Measurements from ENCODE around the gene SLC35E2B. TPM values are rescaled to one million over a fixed set of nuclear protein-coding genes. Genes with fewer than 3 reads are reported as not detected.
"Not testable (repeated sequence)": the region's sequence is repeated elsewhere in the genome, so short reads cannot be mapped to it uniquely, and the experiment has no call there.

The SLC35E2B gene
- total RNA-seq, 1 donor from 2014 or later = 61.6 TPM

DNA sequence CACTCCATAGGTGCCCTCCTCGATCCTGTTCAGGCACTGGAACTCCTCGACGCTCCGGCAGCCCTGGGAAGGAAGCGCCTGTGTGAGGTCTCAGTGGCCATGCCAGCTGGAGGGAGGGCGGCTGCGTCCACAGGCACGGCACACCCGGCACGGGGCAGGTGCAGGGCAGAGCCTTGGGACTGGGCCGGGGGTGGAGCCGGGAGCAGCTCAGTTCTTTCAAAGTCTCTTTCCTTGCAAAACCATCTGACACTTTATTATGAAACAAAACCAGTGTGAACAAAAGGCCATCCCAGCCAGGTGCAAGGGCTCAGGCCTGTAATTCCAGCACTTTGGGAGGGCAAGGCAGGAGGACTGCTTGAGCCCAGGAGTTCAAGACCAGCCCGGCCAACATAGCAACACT lies 54.1 kb downstream of the SLC35E2B start:
- DNase-seq = not testable (repeated sequence)

- DNase-seq = not testable (repeated sequence)
Measured at GRCh38 chr1:1637479-1637875, 55.1 kb downstream of the SLC35E2B start.

DNA sequence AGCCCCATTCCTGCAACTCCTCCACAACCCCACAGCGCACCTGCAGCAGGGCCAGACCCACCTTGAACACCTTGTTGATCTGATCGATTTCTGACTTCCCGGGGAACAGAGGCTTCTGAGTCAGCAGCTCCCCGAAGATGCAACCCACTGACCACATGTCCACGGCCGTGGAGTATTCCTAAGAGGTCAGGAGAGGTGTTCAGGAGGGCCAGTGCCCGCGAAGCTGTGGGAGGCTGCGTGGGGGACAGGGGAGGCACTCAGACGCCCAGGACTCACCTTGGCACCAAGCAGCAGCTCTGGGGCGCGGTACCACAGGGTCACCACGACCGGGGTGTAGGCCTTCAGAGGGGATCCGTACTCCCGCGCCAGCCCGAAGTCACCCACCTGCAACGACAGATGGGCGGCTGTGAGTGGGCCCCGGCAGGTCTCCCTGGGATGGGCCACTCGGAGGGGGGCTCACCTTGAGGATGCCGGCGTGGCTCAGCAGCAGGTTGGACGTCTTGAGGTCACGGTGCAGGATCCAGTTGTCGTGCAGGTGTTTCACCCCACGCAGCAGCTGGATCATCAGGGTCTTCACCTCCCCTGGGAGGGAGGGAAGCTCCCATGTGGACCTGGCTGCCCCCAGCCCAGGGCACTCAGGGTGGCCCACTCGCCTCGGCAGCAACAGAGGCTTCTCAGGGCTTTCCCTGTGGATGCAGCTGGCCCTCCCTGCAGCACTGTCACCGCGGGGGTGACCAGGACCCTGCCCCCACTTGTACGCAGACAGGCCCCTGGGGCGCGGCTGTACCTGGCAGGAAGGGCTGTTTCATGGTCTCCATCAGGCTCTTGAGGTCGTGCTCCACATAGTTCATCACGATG lies 55.7 kb downstream of the SLC35E2B start:
- not testable (repeated sequence) for DNase-seq

GRCh38 chr1:1634613-1635012 lies 58.0 kb downstream of the SLC35E2B start:
- DNase-seq = not testable (repeated sequence)

DNA sequence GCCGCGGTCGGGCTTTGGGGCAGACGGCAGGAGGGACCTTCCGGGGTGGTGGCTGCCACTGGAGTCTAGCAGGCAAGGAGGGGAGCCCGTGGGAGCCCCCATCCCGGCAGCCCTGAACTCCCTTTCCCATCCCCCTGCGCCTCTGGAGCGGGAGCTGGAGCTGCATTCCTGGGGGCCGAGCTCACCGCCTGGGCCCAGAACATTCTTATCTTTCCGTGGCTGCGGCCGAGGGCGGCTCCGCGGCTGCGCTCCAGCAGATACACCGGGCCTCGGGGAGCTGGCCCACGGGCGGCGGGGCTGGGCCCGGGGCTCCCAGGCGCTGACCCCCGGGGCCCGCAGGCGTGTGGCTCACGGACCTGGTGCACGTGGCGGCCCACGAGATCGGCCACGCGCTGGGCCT lies 59.2 kb downstream of the SLC35E2B start:
- DNase-seq = not testable (repeated sequence)

- DNase-seq = no peak
Measured at GRCh38 chr1:1631782-1632420, 60.7 kb downstream of the SLC35E2B start, which contains the start of gene MMP23B. TSS of gene MMP23B (plus strand) at chr1:1632173. CDS start at chr1:1632219, 46 bp downstream.

DNA sequence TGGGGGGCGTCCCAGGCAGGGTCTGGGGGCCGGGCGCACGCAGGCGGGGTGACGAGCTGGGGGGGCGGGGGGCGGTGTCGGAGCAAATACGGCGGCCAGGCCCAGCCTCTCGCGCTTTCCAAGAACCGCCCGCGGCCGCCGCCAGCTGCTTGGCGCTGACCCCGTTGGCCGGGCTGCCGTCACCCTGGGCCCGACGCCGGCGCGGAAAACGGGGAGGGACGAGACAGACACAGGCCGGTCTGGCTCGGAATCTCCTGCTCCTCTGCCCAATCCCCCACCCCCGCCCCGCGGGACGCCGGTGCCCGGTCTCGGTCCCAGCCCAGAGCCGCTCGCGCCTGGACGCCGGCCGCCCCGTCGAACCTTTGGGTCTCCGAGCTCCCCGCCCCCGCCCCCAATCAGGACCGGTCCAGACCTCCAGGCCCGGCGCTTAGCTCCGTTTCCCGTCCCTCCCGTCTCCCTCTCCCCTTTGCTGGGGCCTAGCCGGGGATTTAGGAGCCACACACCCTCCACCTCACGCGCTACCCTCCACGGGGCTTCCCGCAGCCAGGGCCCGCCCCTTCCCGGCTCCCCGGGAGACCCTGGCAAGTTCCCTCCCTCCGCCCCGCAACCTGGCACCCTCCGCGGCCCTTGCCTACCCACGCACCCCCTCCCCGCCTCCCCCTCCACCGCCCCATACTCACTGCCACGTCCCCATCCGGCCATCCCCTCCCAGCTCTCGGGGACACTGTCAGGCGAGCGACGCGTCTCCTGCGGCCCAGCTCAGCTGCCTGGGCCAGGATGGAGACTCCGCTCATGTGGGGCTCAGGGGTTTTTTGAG lies 61.4 kb downstream of the SLC35E2B start:
- no peak for DNase-seq

GRCh38 chr1:1630191-1630964 lies 62.2 kb downstream of the SLC35E2B start:
- DNase-seq = peak; percentile 49

DNA sequence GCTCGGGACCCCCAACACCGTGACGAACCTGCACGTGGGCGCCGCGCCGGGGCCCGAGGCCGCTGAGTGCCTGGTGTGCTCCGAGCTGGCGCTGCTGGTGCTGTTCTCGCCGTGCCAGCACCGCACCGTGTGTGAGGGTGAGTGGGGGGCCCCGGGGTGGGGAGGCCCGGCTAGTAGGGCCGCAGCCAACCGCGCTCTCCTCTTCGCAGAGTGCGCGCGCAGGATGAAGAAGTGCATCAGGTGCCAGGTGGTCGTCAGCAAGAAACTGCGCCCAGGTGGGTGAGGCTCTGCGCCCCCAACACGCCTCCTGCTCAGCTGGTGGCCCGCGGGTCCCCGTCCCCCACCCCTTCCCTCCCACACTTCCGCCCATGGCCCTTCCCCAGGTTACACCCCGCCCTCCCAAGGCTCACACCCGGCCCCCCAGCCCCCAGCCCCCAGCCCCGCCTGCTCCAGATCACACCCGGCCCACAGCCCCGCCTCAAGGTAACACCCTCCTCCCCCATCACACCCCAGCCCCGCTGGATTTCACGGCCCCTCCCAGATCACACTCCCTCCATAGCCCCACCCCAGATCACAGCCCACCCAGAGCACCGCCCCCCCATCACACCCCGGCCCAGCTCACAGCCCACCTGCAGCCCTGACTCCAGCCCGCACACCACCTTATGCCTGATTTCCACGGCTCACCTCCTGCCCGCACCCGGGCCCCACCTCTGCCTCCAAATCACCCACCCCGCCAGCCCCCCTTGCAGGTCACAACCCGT lies 63.0 kb downstream of the SLC35E2B start:
- DNase-seq = no peak

- DNase-seq = no peak
Measured at GRCh38 chr1:1628754-1629429, 63.7 kb downstream of the SLC35E2B start.

DNA sequence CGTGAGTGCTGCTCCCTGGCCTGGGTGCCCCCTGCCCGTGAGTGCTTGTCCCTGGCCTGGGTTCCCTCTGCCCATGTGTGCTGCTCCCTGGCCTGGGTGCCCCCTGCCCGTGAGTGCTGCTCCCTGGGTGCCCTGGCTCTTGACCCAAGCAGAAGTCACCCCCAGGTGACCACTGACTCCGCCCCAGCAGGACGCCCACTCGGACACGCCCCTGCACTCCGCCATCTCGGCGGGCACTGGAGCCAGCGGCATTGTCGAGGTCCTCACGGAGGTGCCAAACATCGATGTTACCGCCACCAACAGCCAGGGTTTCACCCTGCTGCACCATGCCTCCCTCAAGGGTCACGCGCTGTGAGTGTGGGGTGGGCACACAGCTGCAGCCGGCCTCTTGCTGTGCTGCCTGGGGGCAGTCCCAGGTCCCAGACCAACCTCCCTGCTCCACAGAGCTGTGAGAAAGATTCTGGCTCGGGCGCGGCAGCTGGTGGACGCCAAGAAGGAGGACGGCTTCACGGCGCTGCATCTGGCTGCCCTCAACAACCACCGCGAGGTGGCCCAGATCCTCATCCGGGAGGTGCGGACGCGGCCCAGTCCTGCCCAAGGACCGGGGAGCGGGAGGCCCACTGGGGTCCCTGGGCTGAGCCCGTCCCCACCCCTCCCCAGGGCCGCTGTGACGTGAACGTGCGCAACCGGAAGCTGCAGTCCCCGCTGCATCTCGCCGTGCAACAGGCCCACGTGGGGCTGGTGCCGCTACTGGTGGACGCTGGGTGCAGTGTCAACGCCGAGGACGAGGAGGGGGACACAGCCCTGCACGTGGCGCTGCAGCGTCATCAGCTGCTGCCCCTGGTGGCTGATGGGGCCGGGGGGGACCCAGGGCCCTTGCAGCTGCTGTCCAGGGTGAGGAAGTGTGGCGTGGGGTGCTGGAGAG lies 64.5 kb downstream of the SLC35E2B start:
- DNase-seq = no peak

DNA sequence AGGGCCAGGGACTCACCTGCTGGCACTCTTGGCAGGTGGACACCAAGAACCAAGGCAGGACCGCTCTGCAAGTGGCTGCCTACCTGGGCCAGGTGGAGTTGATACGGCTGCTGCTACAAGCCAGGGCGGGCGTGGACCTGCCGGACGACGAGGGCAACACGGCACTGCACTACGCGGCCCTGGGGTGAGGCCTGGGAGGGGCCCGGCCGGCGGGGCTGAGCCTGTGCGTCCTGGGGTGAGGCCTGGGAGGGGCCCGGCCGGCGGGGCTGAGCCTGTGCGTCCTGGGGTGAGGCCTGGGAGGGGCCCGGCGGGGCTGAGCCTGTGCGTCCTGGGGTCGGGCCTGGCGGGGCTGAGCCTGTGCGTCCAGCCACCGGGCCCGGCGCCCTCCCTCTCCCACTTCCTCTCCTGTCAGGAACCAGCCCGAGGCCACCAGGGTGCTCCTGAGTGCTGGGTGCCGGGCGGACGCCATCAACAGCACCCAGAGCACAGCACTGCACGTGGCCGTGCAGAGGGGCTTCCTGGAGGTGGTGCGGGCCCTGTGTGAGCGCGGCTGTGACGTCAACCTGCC lies 65.2 kb downstream of the SLC35E2B start:
- no peak for DNase-seq

DNA sequence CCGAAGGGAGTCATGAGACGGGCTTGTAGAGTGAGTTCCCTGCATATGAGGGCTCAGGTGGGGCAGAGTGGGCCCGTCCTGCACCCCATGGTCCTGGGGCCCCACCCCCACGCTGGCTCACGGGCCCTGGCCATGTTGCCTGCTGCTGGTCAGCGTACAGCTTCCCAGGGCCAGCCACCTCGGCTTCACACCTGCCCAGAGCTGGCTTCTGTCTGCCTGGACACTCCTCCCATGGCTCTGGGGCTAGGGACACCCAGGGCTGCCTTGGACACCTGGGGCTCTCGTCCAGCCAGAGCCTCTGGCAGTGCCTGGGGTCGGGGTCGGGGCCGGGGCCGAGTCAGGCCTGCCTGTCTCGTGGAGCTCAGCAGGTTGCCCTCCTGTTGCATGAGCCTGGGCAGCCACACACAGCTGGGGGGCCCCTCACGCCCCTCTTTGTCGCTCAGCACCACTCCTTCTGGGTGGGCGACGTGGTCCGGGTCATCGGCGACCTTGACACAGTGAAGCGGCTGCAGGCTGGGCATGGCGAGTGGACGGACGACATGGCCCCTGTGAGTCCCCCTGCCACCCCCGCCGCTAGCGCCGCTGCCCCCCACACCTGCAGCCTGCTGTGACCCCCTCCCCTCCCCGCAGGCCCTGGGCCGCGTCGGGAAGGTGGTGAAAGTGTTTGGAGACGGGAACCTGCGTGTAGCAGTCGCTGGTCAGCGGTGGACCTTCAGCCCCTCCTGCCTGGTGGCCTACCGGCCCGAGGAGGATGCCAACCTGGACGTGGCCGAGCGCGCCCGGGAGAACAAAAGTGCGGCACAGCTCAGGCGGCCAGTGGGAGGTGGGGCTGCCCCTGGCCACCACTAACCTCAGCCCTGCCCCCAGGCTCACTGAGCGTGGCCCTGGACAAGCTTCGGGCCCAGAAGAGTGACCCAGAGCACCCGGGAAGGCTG lies 66.1 kb downstream of the SLC35E2B start:
- no peak for DNase-seq

DNA sequence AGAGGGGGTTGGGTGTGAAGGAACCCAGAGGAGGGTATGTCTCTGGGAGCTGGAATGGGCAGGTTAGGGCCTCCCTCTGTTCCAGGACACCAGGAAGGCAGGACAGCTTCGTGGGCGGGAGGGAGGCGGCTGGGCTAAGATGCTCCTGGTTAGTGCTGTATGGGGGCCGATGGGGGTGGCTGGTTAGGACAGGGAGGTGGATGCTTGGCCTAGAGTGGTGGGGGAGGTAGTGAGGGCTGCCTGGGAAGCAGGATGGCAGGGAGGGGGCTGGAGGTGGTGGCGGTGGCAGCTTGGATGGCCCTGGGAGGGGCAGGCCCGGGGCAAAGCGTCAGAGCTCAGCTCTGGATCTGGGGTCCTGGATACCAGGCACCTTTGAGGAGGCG lies 66.8 kb downstream of the SLC35E2B start:
- DNase-seq = no peak

DNA sequence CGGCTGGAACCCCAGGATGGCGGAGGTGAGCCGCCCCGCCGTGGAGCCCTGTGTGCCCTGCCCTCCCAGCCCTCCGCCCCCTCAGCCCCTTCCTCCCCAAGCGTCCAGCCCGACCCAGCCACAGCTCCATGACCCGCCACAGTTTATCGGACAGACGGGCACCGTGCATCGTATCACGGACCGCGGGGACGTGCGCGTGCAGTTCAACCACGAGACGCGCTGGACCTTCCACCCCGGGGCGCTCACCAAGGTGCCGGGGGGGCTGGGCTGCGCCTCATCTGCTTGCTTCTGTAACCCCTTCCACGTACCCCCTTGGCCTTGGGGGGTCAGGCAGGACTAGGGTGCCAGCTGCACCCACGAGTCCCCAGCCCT lies 67.2 kb downstream of the SLC35E2B start:
- DNase-seq = no peak

- no peak for DNase-seq
Measured at GRCh38 chr1:1624443-1625403, 67.9 kb downstream of the SLC35E2B start.
